HG03469 (cell line): ENCODE data around the gene HYAL4.
"Not testable (repeated sequence)": the region's sequence is repeated elsewhere in the genome, so short reads cannot be mapped to it uniquely, and the experiment has no call there.

Source experiments
- ATAC-seq: cut with Tn5 transposase; IDR thresholded peaks from one replicate; pipeline ENCODE4 v1.9.1; 2021; ENCODE audit warnings: mild to moderate bottlenecking, moderate library complexity, moderate number of reproducible peaks; ENCODE audit not compliant: unreplicated experiment

The HYAL4 gene

GRCh38 chr7:123894753-123895152 is 49.8 kb downstream of the HYAL4 start:
- not testable (repeated sequence) for ATAC-seq

GRCh38 chr7:123901101-123901500 is 56.1 kb downstream of the HYAL4 start:
- no peak for ATAC-seq

- ATAC-seq: no peak
Observed at GRCh38 chr7:123905714-123906113, 60.7 kb downstream of the HYAL4 start.

GRCh38 chr7:123916240-123916724 is 71.3 kb downstream of the HYAL4 start:
- no peak for ATAC-seq

GRCh38 chr7:123917878-123918277 is 72.9 kb downstream of the HYAL4 start:
- no peak for ATAC-seq

- no peak for ATAC-seq
Observed at GRCh38 chr7:123918309-123918708, 73.3 kb downstream of the HYAL4 start.

DNA sequence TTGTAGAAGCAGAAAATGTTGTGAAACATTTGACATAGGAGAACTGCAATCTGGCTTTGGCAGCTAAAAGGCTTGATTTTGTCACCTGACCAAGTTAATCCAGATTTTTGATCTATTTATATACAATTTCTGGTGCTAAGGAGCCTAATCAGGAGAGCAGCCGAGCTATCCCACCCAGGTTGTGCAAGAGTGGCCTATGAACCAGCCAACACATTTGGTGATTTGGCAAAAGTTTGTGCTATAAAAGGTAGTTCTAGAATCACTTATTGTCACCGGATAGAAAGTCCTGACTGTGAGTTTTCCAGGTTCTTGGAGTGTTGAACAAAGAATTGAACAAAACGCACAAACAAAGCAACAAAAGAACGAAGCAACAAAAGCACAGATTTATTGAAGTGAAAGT is 78.6 kb downstream of the HYAL4 start:
- ATAC-seq: no peak

GRCh38 chr7:123924941-123925340 is 80.0 kb downstream of the HYAL4 start, which contains the start of gene SPAM1:
SPAM1 (plus strand) TSS chr7:123925241; CDS start chr7:123953571, 28,330 bp downstream.
- no peak for ATAC-seq
